Glomerular visceral epithelial cell (primary cell): ENCODE results near the gene DSTYK.
"Not testable (repeated sequence)": the region's sequence is repeated elsewhere in the genome, so short reads cannot be mapped to it uniquely, and the experiment has no call there.

ENCODE experiments used
- DNase-seq: peaks from one replicate; pipeline ENCODE4 v3.0.0-alpha.2; 2016; ENCODE audit errors: extremely low spot score

Gene DSTYK

DNA sequence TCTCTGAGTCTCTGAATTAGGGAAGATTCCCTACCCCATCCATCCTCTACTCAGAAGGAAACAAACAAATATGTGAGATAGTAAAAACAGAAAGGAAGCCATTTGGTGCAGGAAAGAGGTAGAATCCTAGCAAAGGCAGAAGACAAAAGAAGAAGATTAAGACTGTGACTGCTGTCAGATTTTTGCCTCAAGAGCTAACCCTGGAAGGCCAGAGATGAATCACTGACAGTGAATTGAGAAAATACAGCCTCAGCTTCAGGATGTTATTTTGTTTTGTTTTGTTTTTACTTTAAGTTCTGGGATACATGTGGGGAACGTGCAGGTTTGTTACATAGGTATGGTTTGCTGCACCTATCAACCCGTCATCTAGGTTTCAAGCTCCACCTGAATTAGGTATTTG lies 31.7 kb downstream of the DSTYK start:
- DNase-seq, result no peak

DNA sequence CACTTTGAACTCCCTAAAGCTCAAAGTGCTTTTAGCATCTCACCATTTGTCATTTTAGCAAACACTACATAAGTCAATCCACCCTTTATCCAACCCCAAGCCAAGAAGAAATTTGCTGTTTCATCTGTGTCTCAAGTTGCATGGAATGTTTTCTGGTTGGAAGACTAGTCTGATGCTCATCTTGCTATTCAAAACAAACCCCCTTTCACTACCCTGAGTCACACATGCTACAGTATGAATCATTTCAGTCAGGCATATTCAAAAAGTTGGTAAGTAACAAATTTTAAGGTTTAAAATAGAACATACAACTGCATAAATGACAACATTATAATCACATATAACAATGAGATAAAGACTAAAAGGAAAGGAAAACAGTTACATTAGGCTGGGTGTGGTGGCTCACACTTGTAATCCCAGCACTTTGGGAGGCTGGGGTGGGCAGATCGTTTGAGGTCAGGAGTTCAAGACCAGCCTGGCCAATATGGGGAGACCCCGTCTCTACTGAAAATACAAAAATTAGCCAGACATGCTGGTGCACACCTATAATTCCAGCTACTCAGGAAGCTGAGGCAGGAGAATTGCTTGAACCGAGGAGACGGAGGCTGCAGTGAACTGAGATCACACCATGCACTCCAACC lies 38.7 kb downstream of the DSTYK start:
- DNase-seq, result peak; percentile 69

DNA sequence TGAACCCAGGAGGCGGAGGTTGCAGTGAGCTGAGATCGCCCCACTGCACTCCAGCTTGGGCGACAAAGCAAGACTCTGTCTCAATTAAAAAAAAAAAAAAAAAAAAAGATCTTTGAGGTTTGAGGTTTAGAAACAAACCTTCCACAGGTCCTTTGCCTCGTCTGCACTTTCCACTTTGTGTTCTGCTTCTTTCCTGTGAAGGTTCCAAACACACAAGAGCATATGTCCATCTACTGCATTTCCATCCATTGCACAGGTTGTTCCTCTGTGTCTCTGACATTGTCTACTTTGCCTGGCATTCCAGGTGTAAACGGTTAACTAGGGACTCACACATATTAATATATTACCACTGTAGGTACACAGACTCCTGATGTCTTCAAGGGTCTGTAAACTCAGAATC lies 40.1 kb downstream of the DSTYK start:
- no peak for DNase-seq

DNA sequence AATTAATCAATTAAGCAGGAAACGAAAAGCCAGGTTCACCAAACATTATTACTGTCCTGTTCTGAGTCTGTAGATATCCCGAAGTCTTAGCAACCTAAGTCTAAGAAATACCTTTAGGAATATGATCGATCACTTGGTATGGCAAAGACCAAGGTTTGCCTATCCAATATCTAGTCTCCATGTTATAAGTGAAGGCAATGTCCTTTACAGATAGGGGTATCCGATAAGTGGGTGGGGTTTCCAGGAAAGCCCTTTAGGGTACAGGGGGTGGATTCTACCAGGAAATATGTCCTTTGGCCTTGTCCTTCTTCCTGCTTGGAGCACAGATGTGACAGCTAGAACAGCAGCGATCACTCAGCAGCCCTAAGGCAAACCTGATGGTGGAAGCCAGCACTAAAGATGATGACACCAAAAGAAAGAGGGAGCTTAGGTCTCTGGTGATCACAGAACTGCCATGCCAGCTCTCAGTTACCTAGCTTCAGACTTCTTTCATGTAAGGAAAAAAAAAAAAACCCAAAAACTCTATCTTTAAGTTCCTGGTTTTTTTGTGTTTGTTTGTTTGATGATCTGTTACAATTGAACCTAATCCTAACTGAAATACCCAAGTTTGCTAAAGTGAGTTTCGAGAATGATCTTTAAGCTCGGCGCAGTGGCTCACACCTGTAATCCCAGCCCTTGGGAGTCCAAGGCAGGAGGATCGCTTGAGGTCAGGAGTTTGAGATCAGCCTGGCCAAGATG lies 40.8 kb downstream of the DSTYK start:
- DNase-seq, result no peak

- DNase-seq, result no peak
These were observed 42.3 kb downstream of the DSTYK start for GRCh38 chr1:205169248-205169647.

GRCh38 chr1:205168291-205168690 lies 43.2 kb downstream of the DSTYK start:
- no peak for DNase-seq

DNA sequence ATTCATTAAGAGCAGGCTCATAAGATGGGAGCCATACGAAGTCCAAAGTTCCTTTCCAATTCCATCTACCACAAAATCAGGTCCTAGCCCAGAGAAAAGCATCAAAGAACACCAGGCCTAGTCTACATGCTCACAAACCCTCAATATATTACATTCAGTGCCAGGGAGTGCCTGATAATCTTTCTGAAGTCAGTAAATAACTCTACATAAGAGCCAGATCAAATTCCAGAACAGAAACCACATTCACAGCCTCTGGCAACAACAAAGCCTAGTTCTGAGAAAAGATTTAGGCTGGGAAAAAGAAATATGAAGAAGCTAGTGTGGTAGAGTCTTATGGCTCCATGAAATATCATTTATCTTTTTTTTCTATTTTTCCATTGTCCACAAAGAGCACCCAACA lies 49.2 kb downstream of the DSTYK start:
- no peak for DNase-seq

DNA sequence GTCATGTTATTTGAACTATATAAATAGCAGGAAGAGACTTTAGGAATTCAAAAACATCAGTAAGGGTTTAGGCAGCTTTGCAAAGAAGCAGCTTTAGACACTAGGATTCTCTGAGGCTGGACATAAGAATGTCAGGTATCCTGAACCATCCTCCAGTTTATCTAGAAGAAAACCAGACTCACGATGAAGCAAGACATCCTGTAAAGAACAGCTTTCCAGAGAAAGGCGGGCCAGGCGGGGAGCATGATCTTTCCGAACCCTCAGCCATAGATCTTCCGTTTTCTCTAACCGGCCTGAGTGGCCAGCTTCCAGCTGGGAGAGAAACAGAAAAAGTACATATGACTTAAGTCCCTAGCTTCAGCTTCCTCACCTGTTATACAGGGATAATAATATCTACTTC lies 50.4 kb downstream of the DSTYK start:
- DNase-seq, result no peak

- no peak for DNase-seq
These were observed 53.4 kb downstream of the DSTYK start for GRCh38 chr1:205158048-205158616.

DNA sequence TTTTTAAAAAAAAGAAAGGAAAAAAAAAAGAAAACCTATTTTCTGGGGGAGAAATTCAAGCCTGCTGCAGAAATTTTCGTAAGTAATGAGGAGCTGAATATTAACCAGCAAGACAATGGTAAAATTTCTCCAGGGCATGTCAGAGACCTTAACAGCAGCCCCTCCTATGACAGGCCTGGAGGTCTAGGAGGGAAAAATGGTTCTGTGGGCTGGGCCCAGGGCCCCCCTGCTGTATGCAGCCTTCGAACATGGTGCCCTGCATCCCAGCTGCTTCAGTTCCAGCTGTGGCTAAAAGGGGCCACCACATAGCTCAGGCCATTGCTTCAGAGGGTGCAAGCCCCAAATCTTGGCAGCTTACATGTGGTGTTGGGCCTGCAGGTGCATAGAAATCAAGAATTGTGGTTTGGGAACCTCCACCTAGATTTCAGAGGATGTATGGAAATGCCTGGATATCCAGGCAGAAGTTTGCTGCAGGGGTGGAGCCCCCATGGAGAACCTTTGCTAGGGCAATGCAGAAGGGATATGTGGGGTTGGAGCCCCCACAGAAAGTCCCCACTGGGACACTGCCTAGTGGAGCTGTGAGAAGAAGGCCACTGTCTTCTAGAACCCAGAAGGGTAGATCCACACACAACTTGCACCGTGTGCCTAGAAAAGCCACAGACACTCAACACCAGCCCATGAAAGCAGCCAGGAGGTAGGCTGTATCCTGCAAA lies 55.7 kb downstream of the DSTYK start:
- not testable (repeated sequence) for DNase-seq

- DNase-seq, result no peak
These were observed 59.0 kb downstream of the DSTYK start for GRCh38 chr1:205152505-205152904.

DNA sequence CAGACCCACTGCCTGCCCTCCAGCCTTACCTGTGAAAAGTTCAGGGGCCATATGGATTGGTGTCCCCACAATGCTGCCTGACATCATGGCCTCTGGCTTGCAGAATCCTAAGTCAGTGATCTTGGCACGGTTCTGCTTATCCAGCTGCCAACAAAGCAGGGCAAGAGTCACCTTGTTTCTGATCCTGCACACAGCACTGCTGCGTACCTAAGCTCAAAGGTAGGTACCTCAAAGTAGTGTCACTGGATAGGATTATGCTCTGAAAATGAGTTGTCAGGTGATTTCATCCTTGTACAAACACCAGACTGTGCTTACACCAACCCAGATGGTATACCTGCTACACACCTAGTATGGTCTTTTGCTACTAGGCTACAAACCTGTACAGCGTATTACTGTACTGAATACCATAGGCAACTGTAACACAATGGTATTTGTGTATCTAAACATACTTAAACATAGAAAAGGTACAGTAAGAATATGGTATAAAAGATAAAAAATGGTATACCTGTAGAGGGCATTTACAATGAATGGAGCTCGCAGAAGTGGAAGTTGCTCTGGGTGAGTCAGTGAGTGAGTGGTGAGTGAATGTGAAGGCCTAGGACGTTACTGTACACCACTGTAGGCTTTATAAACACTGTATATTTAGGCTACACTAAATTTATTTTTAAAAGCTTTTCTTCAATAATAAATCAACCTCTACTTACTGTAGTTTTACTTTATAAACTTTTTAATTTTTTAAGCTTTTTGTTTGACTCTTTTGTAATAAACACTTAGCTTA lies 60.7 kb downstream of the DSTYK start:
- DNase-seq, result no peak

DNA sequence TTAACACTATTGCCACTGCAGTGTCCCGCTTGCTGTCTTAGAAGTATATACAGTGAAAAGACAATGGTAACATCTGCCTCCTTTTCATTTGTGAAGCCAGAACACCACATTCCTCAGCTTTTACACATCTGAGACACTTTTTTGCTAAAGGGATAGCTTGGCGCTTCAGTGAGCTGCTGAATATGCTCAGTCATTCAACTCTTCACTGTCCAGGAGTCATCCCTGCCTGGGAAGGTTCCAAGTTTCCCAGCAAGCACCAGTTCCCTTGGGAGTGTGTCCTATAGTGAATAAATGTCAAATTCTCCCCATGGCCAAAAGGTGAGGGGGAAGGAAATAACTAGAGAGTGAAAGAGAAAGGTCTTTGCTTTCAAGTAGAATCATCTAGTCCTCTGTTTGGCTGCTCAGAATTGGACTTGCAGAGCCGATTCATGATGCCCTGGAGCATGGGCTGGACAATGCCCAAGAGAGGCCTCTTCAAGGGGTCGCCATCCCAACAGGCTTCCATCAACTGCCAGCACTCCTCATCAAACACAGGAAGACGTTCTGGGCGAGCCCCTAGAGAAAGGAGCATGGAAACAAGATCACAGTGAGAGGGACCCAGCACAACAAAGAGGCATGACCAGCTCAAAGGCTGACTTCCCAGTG lies 64.2 kb downstream of the DSTYK start:
- DNase-seq, result peak; percentile 86

GRCh38 chr1:205144751-205145150 lies 66.8 kb downstream of the DSTYK start:
- peak; percentile 63 for DNase-seq

DNA sequence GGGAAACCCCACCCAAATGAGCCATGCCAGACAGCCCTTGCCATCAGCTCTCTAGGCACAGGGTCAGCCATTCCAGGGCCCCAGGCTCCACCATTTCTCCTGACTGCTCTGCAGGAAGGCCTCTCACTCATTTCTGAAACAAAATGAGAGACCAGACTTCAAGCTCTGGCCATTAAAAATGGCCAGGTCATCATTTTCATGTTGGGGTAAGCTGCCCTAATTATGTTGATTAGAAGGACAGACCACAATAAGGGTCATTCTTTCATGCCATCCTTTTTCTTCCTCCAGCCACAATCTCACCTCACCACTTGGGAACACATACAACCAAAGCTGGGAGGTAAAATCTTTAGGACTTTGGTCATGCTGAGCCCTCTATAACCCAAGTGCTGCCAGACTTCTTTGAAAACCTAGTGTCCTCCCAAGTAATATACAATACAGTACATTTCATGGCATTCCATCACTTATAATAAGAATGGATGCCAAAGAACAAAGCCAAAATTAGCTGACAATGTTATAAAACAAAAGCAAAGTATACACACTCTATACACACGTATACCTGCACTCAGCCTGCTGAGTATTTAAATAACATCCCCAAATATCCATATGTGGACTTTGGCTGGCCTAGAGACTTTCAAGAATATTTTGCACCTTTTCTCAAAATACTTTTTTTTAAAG lies 67.3 kb downstream of the DSTYK start:
- DNase-seq, result no peak

- no peak for DNase-seq
These were observed 69.4 kb downstream of the DSTYK start for GRCh38 chr1:205142102-205142469.

GRCh38 chr1:205141236-205142101 lies 70.0 kb downstream of the DSTYK start:
- peak; percentile 80 for DNase-seq

- no peak for DNase-seq
These were observed 71.4 kb downstream of the DSTYK start for GRCh38 chr1:205140113-205140512.

GRCh38 chr1:205137901-205138300 lies 73.6 kb downstream of the DSTYK start:
- DNase-seq, result no peak

- DNase-seq, result no peak
These were observed 78.2 kb downstream of the DSTYK start for GRCh38 chr1:205133287-205133686.
